Femur (tissue), 1 donor: ENCODE measurements around the gene ACAP3.

Experiments
- DNase-seq: peaks from one replicate; pipeline ENCODE4 v3.0.0-alpha.2; 2017

Gene ACAP3

GRCh38 chr1:1343811-1344421, 36.2 kb upstream of the ACAP3 start:
- no peak for DNase-seq

DNA sequence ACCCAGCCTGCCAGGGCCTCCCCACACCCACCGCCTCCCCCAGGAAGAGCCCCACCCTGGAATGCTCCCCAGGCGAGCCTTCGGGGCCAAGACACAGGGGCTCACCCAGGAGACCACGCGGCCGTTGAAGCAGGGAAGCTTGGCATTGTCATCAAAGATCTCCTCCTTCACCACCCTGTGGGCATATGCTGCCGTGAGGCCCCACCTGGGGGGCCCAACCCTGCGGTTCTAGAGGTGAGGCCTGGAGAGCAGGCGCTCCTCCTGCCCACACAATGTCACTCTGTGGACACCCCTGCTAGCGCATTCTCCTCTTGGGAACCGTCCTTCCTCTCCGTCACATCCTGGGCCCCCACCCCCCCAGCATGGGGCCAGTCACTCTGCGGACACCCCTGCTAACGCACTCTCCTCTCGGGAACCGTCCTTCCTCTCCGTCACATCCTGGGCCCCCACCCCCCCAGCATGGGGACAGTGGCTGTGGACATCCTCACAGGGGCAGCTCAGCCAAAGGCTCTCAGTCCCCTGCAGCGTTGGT, 34.9 kb upstream of the ACAP3 start:
- DNase-seq = no peak

GRCh38 chr1:1342061-1342562, 34.4 kb upstream of the ACAP3 start:
- DNase-seq = no peak

DNA sequence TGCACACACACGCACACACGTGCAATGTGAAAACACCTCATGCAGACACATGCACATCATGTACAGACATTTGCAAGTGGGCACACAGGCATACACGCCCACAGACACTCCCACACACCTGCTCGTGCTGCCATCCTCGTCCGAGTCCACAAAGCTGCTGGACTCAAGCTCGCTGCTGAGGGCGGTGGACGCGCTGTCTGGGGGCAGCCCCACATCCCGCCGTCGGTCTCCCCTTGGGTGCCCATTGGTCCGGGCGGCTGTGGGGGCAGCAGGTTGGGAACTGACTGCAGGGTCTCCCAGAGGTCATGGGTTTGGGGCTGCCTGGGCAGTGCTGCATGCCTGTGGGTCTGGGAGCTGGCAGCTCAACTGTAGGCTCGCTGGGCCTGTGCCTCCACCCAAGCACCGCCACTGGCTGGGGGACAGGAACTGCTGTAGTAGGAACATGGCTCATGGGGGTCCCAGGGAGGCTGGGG, 33.9 kb upstream of the ACAP3 start:
- no peak for DNase-seq

DNA sequence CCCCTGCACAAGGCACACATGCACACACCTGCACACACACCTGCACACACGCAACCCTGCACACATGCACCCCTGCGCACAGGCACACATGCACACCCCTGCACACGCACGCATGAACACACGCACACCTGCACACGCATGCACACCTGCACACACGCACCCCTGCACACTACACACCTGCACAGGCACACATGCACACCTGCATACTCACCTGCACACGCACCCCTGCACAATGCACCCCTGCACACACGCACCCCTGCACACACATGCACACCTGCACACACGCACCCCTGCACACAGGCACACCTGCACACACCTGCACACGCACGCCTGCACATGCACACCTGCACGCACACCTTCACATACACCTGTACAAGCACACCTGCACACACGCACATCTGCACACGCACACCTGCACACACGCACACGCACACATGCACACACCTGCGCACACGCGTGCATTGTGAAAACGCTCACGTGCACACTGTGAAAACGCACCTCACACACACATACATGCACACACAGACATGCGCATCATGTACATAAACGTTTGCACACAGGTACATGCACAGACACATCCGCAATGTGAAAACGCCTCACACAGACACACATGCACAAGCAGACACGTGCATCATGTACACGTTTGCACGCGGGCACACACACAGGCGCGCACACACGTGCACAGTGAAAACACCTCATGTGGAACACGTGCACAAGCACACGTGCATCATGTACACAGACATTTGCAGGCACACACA, 33.2 kb upstream of the ACAP3 start:
- DNase-seq = no peak

- DNase-seq = no peak
Observed at GRCh38 chr1:1340185-1340584, 32.5 kb upstream of the ACAP3 start.

DNA sequence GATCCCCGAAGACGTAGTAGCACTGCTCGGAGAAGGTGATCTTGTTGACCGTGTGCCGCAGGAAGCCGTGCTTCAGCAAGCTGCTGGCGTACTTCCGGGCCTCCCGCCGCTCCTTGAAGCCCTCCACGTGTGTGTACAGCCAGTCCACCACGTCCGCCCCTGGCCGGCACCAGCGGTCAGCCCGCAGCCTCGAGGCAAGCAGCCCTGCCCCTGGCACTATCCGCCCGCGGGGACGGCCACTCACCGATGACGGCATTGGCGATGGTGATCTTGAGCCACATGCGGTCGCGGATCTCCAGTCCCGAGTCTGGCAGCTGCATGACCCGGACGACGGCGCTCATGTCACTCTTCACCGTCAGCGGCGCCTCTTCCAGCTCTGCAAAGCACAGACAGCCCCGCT, 30.5 kb upstream of the ACAP3 start:
- DNase-seq = no peak

DNA sequence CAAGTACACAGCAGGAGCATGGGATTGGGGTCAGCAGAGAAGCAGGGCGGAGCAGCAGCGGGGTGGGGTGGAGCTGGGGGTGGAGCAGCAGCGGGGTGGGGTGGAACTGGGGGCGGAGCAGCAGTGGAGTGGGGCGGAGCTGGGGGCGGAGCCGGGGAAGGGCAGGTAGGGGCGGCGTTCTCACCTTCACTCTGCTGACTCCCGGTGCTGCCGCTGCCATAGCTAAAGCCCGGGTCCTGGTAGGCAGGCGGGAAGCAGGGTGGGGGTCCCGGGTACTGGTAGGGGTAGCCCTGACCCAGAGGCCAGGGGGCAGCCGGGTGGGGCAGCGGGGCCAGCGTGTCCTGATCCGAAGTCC, 30.0 kb upstream of the ACAP3 start:
- DNase-seq = no peak

- no peak for DNase-seq
Observed at GRCh38 chr1:1336931-1337792, 29.4 kb upstream of the ACAP3 start.

- no peak for DNase-seq
Observed at GRCh38 chr1:1336446-1336845, 28.7 kb upstream of the ACAP3 start.

GRCh38 chr1:1335792-1336248, 28.1 kb upstream of the ACAP3 start:
- DNase-seq = no peak

GRCh38 chr1:1335283-1335682, 27.6 kb upstream of the ACAP3 start:
- DNase-seq = no peak

GRCh38 chr1:1334835-1335234, 27.1 kb upstream of the ACAP3 start:
- no peak for DNase-seq

- no peak for DNase-seq
Observed at GRCh38 chr1:1333551-1334241, 26.0 kb upstream of the ACAP3 start.

GRCh38 chr1:1332774-1333480, 25.2 kb upstream of the ACAP3 start:
- no peak for DNase-seq

GRCh38 chr1:1332031-1332755, 24.5 kb upstream of the ACAP3 start:
- no peak for DNase-seq

- no peak for DNase-seq
Observed at GRCh38 chr1:1331068-1331965, 23.6 kb upstream of the ACAP3 start, which contains the start of gene TAS1R3. TAS1R3 (plus strand) TSS chr1:1331280; CDS start chr1:1331346, 66 bp downstream.

GRCh38 chr1:1330366-1331067, 22.8 kb upstream of the ACAP3 start:
- no peak for DNase-seq
